IgD-negative memory B cell (primary cell): Measurements from ENCODE around the gene NEMP2. TPM values are rescaled to one million over a fixed set of nuclear protein-coding genes. Genes with fewer than 3 reads are reported as not detected.

ENCODE experiments used
- H3K27ac Mint-ChIP-seq, 3 donors: one replicate each; pipeline ENCODE4 v1.8.0; 2020 to 2022; ENCODE audit warnings: mild to moderate bottlenecking in 3 of 3, mixed read lengths in 3 of 3, moderate library complexity in 1 of 3
- H3K27me3 Mint-ChIP-seq: one replicate; pipeline ENCODE4 v1.8.0; 2021; ENCODE audit warnings: mixed read lengths
- H3K36me3 Mint-ChIP-seq: one replicate; pipeline ENCODE4 v1.8.0; 2020; ENCODE audit warnings: mild to moderate bottlenecking, mixed read lengths
- H3K4me1 Mint-ChIP-seq, 3 donors: one replicate each; pipeline ENCODE4 v1.8.0; 2020 to 2022; ENCODE audit warnings: mixed read lengths in 3 of 3, mild to moderate bottlenecking in 1 of 3
- H3K4me3 Mint-ChIP-seq, 4 donors: one replicate each; pipeline ENCODE4 v1.8.0; 2020 to 2022; ENCODE audit warnings: mild to moderate bottlenecking in 4 of 4, mixed read lengths in 4 of 4, moderate library complexity in 3 of 4
- H3K9me3 Mint-ChIP-seq, 3 donors: one replicate each; pipeline ENCODE4 v1.8.0; 2020 to 2021; ENCODE audit warnings: mixed read lengths in 3 of 3, mild to moderate bottlenecking in 1 of 3
- polyA plus RNA-seq: library from polyadenylated mRNA; unstranded; fragments of 300-500 nt; fragmentation: Illumina TruSeq; gene quantifications from one replicate; pipeline ENCODE4 v1.2.3, GENCODE V29; 2021

Gene NEMP2
- polyA plus RNA-seq, 1 donor from 2014 or later: 5.5 TPM

- Mint-ChIP-seq H3K27me3 (no peaks in the 10 kb centered on the region), H3K4me3 (peak overlapping the region in 1 of 4 donors; percentile 36), H3K9me3 (peaks cover 6 to 41% (median 15%) of the 10 kb centered on the region in 3 donors), H3K4me1 (peaks cover 7 to 22% (median 14%) of the 10 kb centered on the region in 3 donors), H3K27ac (peak overlapping the region in 1 of 3 donors; percentile 72), H3K36me3 (peaks cover 9% of the 10 kb centered on the region)
These were observed 5.5 kb upstream of the NEMP2 start for GRCh38 chr2:190540048-190540447.

GRCh38 chr2:190538201-190538600 lies 3.7 kb upstream of the NEMP2 start:
- no peaks in the 10 kb centered on the region for H3K27me3 Mint-ChIP-seq
- peaks cover 6 to 41% (median 15%) of the 10 kb centered on the region in 3 donors for H3K9me3 Mint-ChIP-seq
- peaks cover 9% of the 10 kb centered on the region for H3K36me3 Mint-ChIP-seq

GRCh38 chr2:190537765-190538164 lies 3.2 kb upstream of the NEMP2 start:
- H3K36me3 Mint-ChIP-seq: peaks cover 9% of the 10 kb centered on the region
- peaks cover 18 to 36% (median 24%) of the 10 kb centered on the region in 3 donors for H3K4me1 Mint-ChIP-seq
- H3K27me3 Mint-ChIP-seq: no peaks in the 10 kb centered on the region
- peak overlapping the region; percentile 76 to 84 (median 78) for H3K27ac Mint-ChIP-seq
- H3K9me3 Mint-ChIP-seq: peaks cover 6 to 41% (median 15%) of the 10 kb centered on the region in 3 donors
- H3K4me3 Mint-ChIP-seq: peak overlapping the region in 1 of 4 donors; percentile 76

More at GRCh38 chr2:190538201-190538600, 3.7 kb upstream of the NEMP2 start:
- peak overlapping the region in 1 of 4 donors; percentile 76 for H3K4me3 Mint-ChIP-seq
- peak overlapping the region; percentile 76 to 84 (median 78) for H3K27ac Mint-ChIP-seq
- peaks cover 14 to 32% (median 19%) of the 10 kb centered on the region in 3 donors for H3K4me1 Mint-ChIP-seq

- peak overlapping the region; percentile 55 to 98 (median 85) for H3K27ac Mint-ChIP-seq
- peaks cover 2% of the 10 kb centered on the region for H3K36me3 Mint-ChIP-seq
- peak overlapping the region; percentile 2 to 99 (median 80) for H3K4me3 Mint-ChIP-seq
- H3K27me3 Mint-ChIP-seq: no peaks in the 10 kb centered on the region
- peaks cover 2 to 28% (median 2%) of the 10 kb centered on the region in 3 donors for H3K9me3 Mint-ChIP-seq
- peaks cover 25 to 45% (median 33%) of the 10 kb centered on the region in 3 donors for H3K4me1 Mint-ChIP-seq
These were observed 1.1 kb upstream of the NEMP2 start for GRCh38 chr2:190535586-190535985.

GRCh38 chr2:190535121-190535439 lies 558 bp upstream of the NEMP2 start:
- H3K36me3 Mint-ChIP-seq: peaks cover 2% of the 10 kb centered on the region
- peaks cover 2 to 24% (median 2%) of the 10 kb centered on the region in 3 donors for H3K9me3 Mint-ChIP-seq
- H3K27ac Mint-ChIP-seq: peak overlapping the region; percentile 96 to 98 (median 98)
- H3K4me3 Mint-ChIP-seq: peak overlapping the region; percentile 95 to 99 (median 98)
- H3K27me3 Mint-ChIP-seq: no peaks in the 10 kb centered on the region
- peaks cover 30 to 50% (median 38%) of the 10 kb centered on the region in 3 donors for H3K4me1 Mint-ChIP-seq

- H3K4me3 Mint-ChIP-seq: peak overlapping the region; percentile 95 to 99 (median 98)
- peaks cover 39 to 55% (median 47%) of the 10 kb centered on the region in 3 donors for H3K4me1 Mint-ChIP-seq
- peak overlapping the region; percentile 98 to 100 (median 100) for H3K27ac Mint-ChIP-seq
- no peaks in the 10 kb centered on the region for H3K36me3 Mint-ChIP-seq
- no peaks in the 10 kb centered on the region for H3K27me3 Mint-ChIP-seq
- peaks cover 0 to 14% (median 0%) of the 10 kb centered on the region in 3 donors for H3K9me3 Mint-ChIP-seq
These were observed 583 bp downstream of the NEMP2 start for GRCh38 chr2:190533968-190534309.

- no peaks in the 10 kb centered on the region for H3K36me3 Mint-ChIP-seq
These were observed 1.2 kb downstream of the NEMP2 start for GRCh38 chr2:190533175-190533967.

GRCh38 chr2:190532581-190532980 lies 1.9 kb downstream of the NEMP2 start:
- no peaks in the 10 kb centered on the region for H3K36me3 Mint-ChIP-seq
- H3K27me3 Mint-ChIP-seq: no peaks in the 10 kb centered on the region
- peaks cover 51 to 60% (median 60%) of the 10 kb centered on the region in 3 donors for H3K4me1 Mint-ChIP-seq
- H3K27ac Mint-ChIP-seq: peak overlapping the region; percentile 77 to 100 (median 98)
- H3K4me3 Mint-ChIP-seq: peak overlapping the region; percentile 95 to 99 (median 98)
- peaks cover 0 to 9% (median 0%) of the 10 kb centered on the region in 3 donors for H3K9me3 Mint-ChIP-seq

More at GRCh38 chr2:190533175-190533967, 1.2 kb downstream of the NEMP2 start:
- Mint-ChIP-seq H3K27ac (peak overlapping the region; percentile 98 to 100 (median 100)), H3K4me3 (peak overlapping the region; percentile 95 to 99 (median 98)), H3K27me3 (no peaks in the 10 kb centered on the region), H3K9me3 (peaks cover 0 to 9% (median 0%) of the 10 kb centered on the region in 3 donors), H3K4me1 (peaks cover 44 to 56% (median 53%) of the 10 kb centered on the region in 3 donors)

GRCh38 chr2:190530248-190530900 lies 4.1 kb downstream of the NEMP2 start:
- H3K9me3 Mint-ChIP-seq: no peaks in the 10 kb centered on the region
- no peaks in the 10 kb centered on the region for H3K27me3 Mint-ChIP-seq
- peaks cover 60 to 63% (median 63%) of the 10 kb centered on the region in 3 donors for H3K4me1 Mint-ChIP-seq
- H3K27ac Mint-ChIP-seq: peak overlapping the region in 2 of 3 donors; percentile 19 to 87
- H3K36me3 Mint-ChIP-seq: no peaks in the 10 kb centered on the region
- H3K4me3 Mint-ChIP-seq: peak overlapping the region in 3 of 4 donors; percentile 13 to 71 (median 43)

- H3K4me3 Mint-ChIP-seq: peak overlapping the region in 2 of 4 donors; percentile 12 to 13
- peak overlapping the region in 2 of 3 donors; percentile 19 to 87 for H3K27ac Mint-ChIP-seq
- no peaks in the 10 kb centered on the region for H3K27me3 Mint-ChIP-seq
- peaks cover 62 to 63% (median 63%) of the 10 kb centered on the region in 3 donors for H3K4me1 Mint-ChIP-seq
- H3K36me3 Mint-ChIP-seq: no peaks in the 10 kb centered on the region
- no peaks in the 10 kb centered on the region for H3K9me3 Mint-ChIP-seq
These were observed 4.9 kb downstream of the NEMP2 start for GRCh38 chr2:190529486-190530247.

GRCh38 chr2:190528521-190529001 lies 6.0 kb downstream of the NEMP2 start:
- Mint-ChIP-seq H3K4me3 (peak overlapping the region in 2 of 4 donors; percentile 63 to 67), H3K27me3 (no peaks in the 10 kb centered on the region), H3K9me3 (no peaks in the 10 kb centered on the region), H3K27ac (peak overlapping the region in 1 of 3 donors; percentile 82), H3K36me3 (no peaks in the 10 kb centered on the region), H3K4me1 (peaks cover 55 to 63% (median 61%) of the 10 kb centered on the region in 3 donors)

GRCh38 chr2:190527918-190528317 lies 6.6 kb downstream of the NEMP2 start:
- H3K27ac Mint-ChIP-seq: no peak overlapping the region
- peak overlapping the region in 3 of 4 donors; percentile 3 to 63 (median 48) for H3K4me3 Mint-ChIP-seq
- H3K27me3 Mint-ChIP-seq: no peaks in the 10 kb centered on the region

GRCh38 chr2:190527214-190527613 lies 7.3 kb downstream of the NEMP2 start:
- no peak overlapping the region for H3K27ac Mint-ChIP-seq

More at GRCh38 chr2:190527918-190528317, 6.6 kb downstream of the NEMP2 start:
- H3K36me3 Mint-ChIP-seq: no peaks in the 10 kb centered on the region
- peaks cover 48 to 56% (median 55%) of the 10 kb centered on the region in 3 donors for H3K4me1 Mint-ChIP-seq
- H3K9me3 Mint-ChIP-seq: no peaks in the 10 kb centered on the region

GRCh38 chr2:190526105-190526750 lies 8.3 kb downstream of the NEMP2 start:
- Mint-ChIP-seq H3K4me1 (peaks cover 39 to 48% (median 47%) of the 10 kb centered on the region in 3 donors), H3K4me3 (peak overlapping the region; percentile 3 to 49 (median 22))

More at GRCh38 chr2:190527214-190527613, 7.3 kb downstream of the NEMP2 start:
- Mint-ChIP-seq H3K4me1 (peaks cover 42 to 49% (median 48%) of the 10 kb centered on the region in 3 donors), H3K36me3 (no peaks in the 10 kb centered on the region), H3K9me3 (no peaks in the 10 kb centered on the region), H3K4me3 (peak overlapping the region in 3 of 4 donors; percentile 13 to 56 (median 48)), H3K27me3 (no peaks in the 10 kb centered on the region)

More at GRCh38 chr2:190526105-190526750, 8.3 kb downstream of the NEMP2 start:
- Mint-ChIP-seq H3K27ac (peak overlapping the region in 2 of 3 donors; percentile 1 to 17), H3K27me3 (no peaks in the 10 kb centered on the region), H3K9me3 (no peaks in the 10 kb centered on the region), H3K36me3 (no peaks in the 10 kb centered on the region)
